Neuron (in vitro differentiated cells): Measurements from ENCODE around the gene MRPS23.

Experiments used
- H2AFZ ChIP-seq: one replicate; pipeline ENCODE4 v1.6.1; 2013; ENCODE audit warnings: low read depth, mild to moderate bottlenecking, inconsistent platforms, low read length, moderate library complexity
- H3K27me3 ChIP-seq: one replicate; pipeline ENCODE4 v1.6.1; 2013; ENCODE audit warnings: low read length; ENCODE audit not compliant: insufficient read depth
- H3K36me3 ChIP-seq: one replicate; pipeline ENCODE4 v1.6.1; 2013; ENCODE audit warnings: low read length; ENCODE audit not compliant: insufficient read depth
- H3K4me1 ChIP-seq: one replicate; pipeline ENCODE4 v1.6.1; 2013; ENCODE audit warnings: low read length; ENCODE audit not compliant: insufficient read depth
- H3K4me3 ChIP-seq: 2 replicates; pipeline ENCODE4 v1.5.1; 2013; ENCODE audit warnings: mild to moderate bottlenecking, low read length, moderate library complexity
- H3K9me3 ChIP-seq: one replicate; pipeline ENCODE4 v1.6.1; 2013; ENCODE audit warnings: low read length

MRPS23 gene

GRCh38 chr17:57875290-57876022, 25.6 kb upstream of the MRPS23 start:
- Histone ChIP-seq H3K27me3 (no peaks in the 10 kb centered on the region), H3K4me1 (peaks cover 39% of the 10 kb centered on the region), H3K36me3 (peaks cover 33% of the 10 kb centered on the region), H3K4me3 (peak overlapping the region; percentile 9), H2AFZ (no peak overlapping the region), H3K9me3 (no peaks in the 10 kb centered on the region)

- Histone ChIP-seq H2AFZ (no peak overlapping the region), H3K36me3 (peaks cover 37% of the 10 kb centered on the region), H3K4me1 (peaks cover 32% of the 10 kb centered on the region), H3K27me3 (no peaks in the 10 kb centered on the region), H3K9me3 (no peaks in the 10 kb centered on the region), H3K4me3 (peak overlapping the region; percentile 9)
These were observed 24.8 kb upstream of the MRPS23 start for GRCh38 chr17:57874434-57875289.

GRCh38 chr17:57874058-57874419, 24.2 kb upstream of the MRPS23 start:
- no peaks in the 10 kb centered on the region for H3K27me3 ChIP-seq
- H3K9me3 ChIP-seq: no peaks in the 10 kb centered on the region
- peaks cover 42% of the 10 kb centered on the region for H3K36me3 ChIP-seq
- peaks cover 29% of the 10 kb centered on the region for H3K4me1 ChIP-seq
- H3K4me3 ChIP-seq: no peak overlapping the region
- no peak overlapping the region for H2AFZ ChIP-seq

GRCh38 chr17:57873261-57874057, 23.6 kb upstream of the MRPS23 start:
- H2AFZ ChIP-seq: no peak overlapping the region
- no peak overlapping the region for H3K4me3 ChIP-seq

GRCh38 chr17:57872536-57872935, 22.7 kb upstream of the MRPS23 start:
- peaks cover 46% of the 10 kb centered on the region for H3K36me3 ChIP-seq

More at GRCh38 chr17:57873261-57874057, 23.6 kb upstream of the MRPS23 start:
- H3K36me3 ChIP-seq: peaks cover 45% of the 10 kb centered on the region
- no peaks in the 10 kb centered on the region for H3K27me3 ChIP-seq
- no peaks in the 10 kb centered on the region for H3K9me3 ChIP-seq
- H3K4me1 ChIP-seq: peaks cover 29% of the 10 kb centered on the region

GRCh38 chr17:57871863-57872262, 22.0 kb upstream of the MRPS23 start:
- Histone ChIP-seq H2AFZ (no peak overlapping the region), H3K36me3 (peaks cover 46% of the 10 kb centered on the region), H3K4me1 (peaks cover 29% of the 10 kb centered on the region), H3K27me3 (no peaks in the 10 kb centered on the region), H3K4me3 (no peak overlapping the region), H3K9me3 (no peaks in the 10 kb centered on the region)

More at GRCh38 chr17:57872536-57872935, 22.7 kb upstream of the MRPS23 start:
- H3K4me1 ChIP-seq: peaks cover 29% of the 10 kb centered on the region
- no peaks in the 10 kb centered on the region for H3K9me3 ChIP-seq
- H3K4me3 ChIP-seq: no peak overlapping the region
- no peak overlapping the region for H2AFZ ChIP-seq
- no peaks in the 10 kb centered on the region for H3K27me3 ChIP-seq

- no peak overlapping the region for H3K4me3 ChIP-seq
- no peaks in the 10 kb centered on the region for H3K9me3 ChIP-seq
- H2AFZ ChIP-seq: no peak overlapping the region
- H3K36me3 ChIP-seq: peaks cover 49% of the 10 kb centered on the region
- peaks cover 26% of the 10 kb centered on the region for H3K4me1 ChIP-seq
- H3K27me3 ChIP-seq: no peaks in the 10 kb centered on the region
These were observed 21.3 kb upstream of the MRPS23 start for GRCh38 chr17:57871155-57871554.

- Histone ChIP-seq H3K27me3 (no peaks in the 10 kb centered on the region), H3K9me3 (no peaks in the 10 kb centered on the region), H3K4me1 (peaks cover 17% of the 10 kb centered on the region), H2AFZ (no peak overlapping the region), H3K36me3 (peaks cover 51% of the 10 kb centered on the region), H3K4me3 (no peak overlapping the region)
These were observed 20.4 kb upstream of the MRPS23 start for GRCh38 chr17:57870283-57870635.

GRCh38 chr17:57869617-57870282, 19.9 kb upstream of the MRPS23 start:
- Histone ChIP-seq H3K4me1 (peaks cover 12% of the 10 kb centered on the region), H3K27me3 (no peaks in the 10 kb centered on the region), H3K9me3 (no peaks in the 10 kb centered on the region), H3K36me3 (peaks cover 51% of the 10 kb centered on the region), H2AFZ (no peak overlapping the region), H3K4me3 (no peak overlapping the region)

- Histone ChIP-seq H3K4me1 (peaks cover 6% of the 10 kb centered on the region), H3K9me3 (no peaks in the 10 kb centered on the region), H3K4me3 (no peak overlapping the region), H3K27me3 (no peaks in the 10 kb centered on the region), H2AFZ (no peak overlapping the region), H3K36me3 (peaks cover 55% of the 10 kb centered on the region)
These were observed 19.2 kb upstream of the MRPS23 start for GRCh38 chr17:57868910-57869616.

GRCh38 chr17:57868007-57868909, 18.4 kb upstream of the MRPS23 start:
- no peaks in the 10 kb centered on the region for H3K27me3 ChIP-seq
- H3K36me3 ChIP-seq: peaks cover 55% of the 10 kb centered on the region
- no peaks in the 10 kb centered on the region for H3K9me3 ChIP-seq
- no peak overlapping the region for H2AFZ ChIP-seq
- no peaks in the 10 kb centered on the region for H3K4me1 ChIP-seq
- no peak overlapping the region for H3K4me3 ChIP-seq
